HEK293 (cell line): Measurements from ENCODE around the gene TMEM208.
A peak's percentile ranks its signal among the peaks of the same experiment; 100 is the strongest.

ENCODE experiments used
- PRDM10 ChIP-seq: fragments of 450-650 bp; formaldehyde crosslinking; IDR thresholded peaks from 2 replicates; pipeline ENCODE4 v1.5.1; 2016; ENCODE audit warnings: missing biosample characterization, missing genetic modification characterization
- SP2 ChIP-seq: fragments of 450-650 bp; formaldehyde crosslinking; IDR thresholded peaks from 2 replicates; pipeline ENCODE4 v1.5.1; 2016; ENCODE audit warnings: missing biosample characterization, missing genetic modification characterization
- ZBTB10 ChIP-seq: fragments of 450-650 bp; formaldehyde crosslinking; IDR thresholded peaks from 2 replicates; pipeline ENCODE4 v1.5.1; 2016; ENCODE audit warnings: missing biosample characterization, missing genetic modification characterization
- ZNF571 ChIP-seq: fragments of 450-650 bp; formaldehyde crosslinking; IDR thresholded peaks from 2 replicates; pipeline ENCODE4 v1.5.0; 2017; ENCODE audit warnings: missing biosample characterization, missing genetic modification characterization
- ZSCAN18 ChIP-seq: fragments of 450-650 bp; formaldehyde crosslinking; IDR thresholded peaks from 2 replicates; pipeline ENCODE4 v1.5.1; 2016; ENCODE audit warnings: missing biosample characterization, missing genetic modification characterization

TMEM208 gene

GRCh38 chr16:67277999-67278772, 51.3 kb downstream of the TMEM208 start (continued):
- TF ChIP-seq PRDM10 (tag by site-specific recombination), result no peak
- TF ChIP-seq ZSCAN18 (tag by site-specific recombination), result no peak
- peak; percentile 24; the same call in 1 of the 2 replicates for TF ChIP-seq SP2 (tag by site-specific recombination)
- no peak for TF ChIP-seq ZBTB10 (tag by site-specific recombination)
- TF ChIP-seq ZNF571 (tag by site-specific recombination), result no peak
